Measurements from ENCODE around the gene CMIP.

GRCh38 chr16:81530296-81530721 is 85.7 kb downstream of the CMIP start:
- no peak for TF ChIP-seq CTCF (IDR thresholded peaks at IDR 0.05; ENCODE audit: poor library complexity, severe bottlenecking)
- TF ChIP-seq REST (IDR thresholded peaks at IDR 0.05; ENCODE audit: borderline replicate concordance): no peak
- TF ChIP-seq EP300 (conservative IDR thresholded peaks at IDR 0.05; ENCODE audit: poor library complexity, severe bottlenecking): no peak
- TF ChIP-seq EZH2 (IDR thresholded peaks at IDR 0.05; ENCODE audit: borderline replicate concordance, insufficient read depth, low read length, poor library complexity, severe bottlenecking): no peak
- TF ChIP-seq POLR2AphosphoS5 (IDR thresholded peaks at IDR 0.05): no peak
